SK-N-SH treated with all-trans-retinoic acid at 6 μM for 48 hours (cell line): ENCODE results near the gene RETREG1.
"Not testable (repeated sequence)": the region's sequence is repeated elsewhere in the genome, so short reads cannot be mapped to it uniquely, and the experiment has no call there.

Experiments used
- ATAC-seq: fragments of 200-7000 bp; cut with Tn5 transposase; 3 replicates; pipeline ENCODE4 v1.9.1; 2020; ENCODE audit warnings: mild to moderate bottlenecking, moderate library complexity
- ARNTL ChIP-seq: fragments of 450-650 bp; formaldehyde crosslinking; IDR thresholded peaks from 2 replicates; pipeline ENCODE4 v1.5.0; 2020; ENCODE audit warnings: low read depth, mild to moderate bottlenecking, moderate library complexity, borderline replicate concordance
- BACH2 ChIP-seq: fragments of 250-450 bp; sonication (Bioruptor Pico); IDR thresholded peaks from 2 replicates; pipeline ENCODE4 v1.9.0; 2021; ENCODE audit warnings: mild to moderate bottlenecking, borderline replicate concordance
- CREB5 ChIP-seq: fragments of 250-450 bp; sonication (Bioruptor Pico); IDR thresholded peaks from 2 replicates; pipeline ENCODE4 v1.5.1; 2020; ENCODE audit warnings: low read depth, mild to moderate bottlenecking, moderate library complexity
- CSDC2 ChIP-seq: fragments of 250-450 bp; sonication (Bioruptor Pico); IDR thresholded peaks from 2 replicates; pipeline ENCODE4 v1.5.0; 2020; ENCODE audit warnings: mild to moderate bottlenecking, moderate library complexity
- CSRNP3 ChIP-seq: fragments of 250-450 bp; sonication (Bioruptor Pico); IDR thresholded peaks from 2 replicates; pipeline ENCODE4 v1.5.1; 2021; ENCODE audit warnings: mild to moderate bottlenecking, moderate library complexity
- ESRRG ChIP-seq: fragments of 250-450 bp; sonication (Bioruptor Pico); IDR thresholded peaks from 2 replicates; pipeline ENCODE4 v1.6.1; 2021; ENCODE audit warnings: mild to moderate bottlenecking
- GLIS3 ChIP-seq: fragments of 250-450 bp; sonication (Bioruptor Pico); IDR thresholded peaks from 2 replicates; pipeline ENCODE4 v1.5.0; 2020; ENCODE audit warnings: mild to moderate bottlenecking, moderate library complexity
- ISL1 ChIP-seq: fragments of 250-450 bp; sonication (Bioruptor Pico); IDR thresholded peaks from 2 replicates; pipeline ENCODE4 v2.1.2; 2022; ENCODE audit warnings: mild to moderate bottlenecking, moderate library complexity
- OSR1 ChIP-seq: fragments of 250-450 bp; sonication (Bioruptor Pico); IDR thresholded peaks from 2 replicates; pipeline ENCODE4 v1.8.0; 2022; ENCODE audit warnings: moderate library complexity, mild to moderate bottlenecking, inconsistent platforms
- PATZ1 ChIP-seq: fragments of 250-450 bp; sonication (Bioruptor Pico); IDR thresholded peaks from 2 replicates; pipeline ENCODE4 v1.8.0; 2020; ENCODE audit warnings: mild to moderate bottlenecking, moderate library complexity, borderline replicate concordance
- POU6F1 ChIP-seq: fragments of 250-450 bp; sonication (Bioruptor Pico); IDR thresholded peaks from 2 replicates; pipeline ENCODE4 v1.8.0; 2021; ENCODE audit warnings: low read depth, mild to moderate bottlenecking, moderate library complexity, borderline replicate concordance
- PPARA ChIP-seq: fragments of 250-450 bp; sonication (Bioruptor Pico); IDR thresholded peaks from 2 replicates; pipeline ENCODE4 v1.5.0; 2020; ENCODE audit warnings: mild to moderate bottlenecking, borderline replicate concordance
- RARB ChIP-seq: fragments of 250-450 bp; sonication (Bioruptor Pico); IDR thresholded peaks from 2 replicates; pipeline ENCODE4 v1.8.0; 2021; ENCODE audit warnings: mild to moderate bottlenecking, moderate library complexity
- TCF4 ChIP-seq: fragments of 250-450 bp; sonication (Bioruptor Pico); IDR thresholded peaks from 2 replicates; pipeline ENCODE4 v1.8.0; 2021; ENCODE audit warnings: mild to moderate bottlenecking, moderate library complexity, borderline replicate concordance
- TSHZ2 ChIP-seq: fragments of 250-450 bp; sonication (Bioruptor Pico); IDR thresholded peaks from 2 replicates; pipeline ENCODE4 v1.5.0; 2020; ENCODE audit warnings: mild to moderate bottlenecking, moderate library complexity
- ZC3H10 ChIP-seq: fragments of 250-450 bp; sonication (Bioruptor Pico); IDR thresholded peaks from 2 replicates; pipeline ENCODE4 v1.5.1; 2021; ENCODE audit warnings: mild to moderate bottlenecking, moderate library complexity
- ZFP3 ChIP-seq: fragments of 250-450 bp; sonication (Bioruptor Pico); IDR thresholded peaks from 2 replicates; pipeline ENCODE4 v1.5.0; 2020; ENCODE audit warnings: mild to moderate bottlenecking, moderate library complexity
- ZFP30 ChIP-seq: fragments of 450-650 bp; formaldehyde crosslinking; IDR thresholded peaks from 2 replicates; pipeline ENCODE4 v1.5.0; 2022; ENCODE audit warnings: mild to moderate bottlenecking, moderate library complexity
- ZNF565 ChIP-seq: fragments of 450-650 bp; formaldehyde crosslinking; conservative IDR thresholded peaks from 2 replicates; pipeline ENCODE4 v1.5.0; 2020; ENCODE audit warnings: low read depth, mild to moderate bottlenecking, moderate library complexity
- ZNF70 ChIP-seq: fragments of 450-650 bp; formaldehyde crosslinking; IDR thresholded peaks from 2 replicates; pipeline ENCODE4 v1.5.0; 2020; ENCODE audit warnings: mild to moderate bottlenecking, moderate library complexity

RETREG1 gene

GRCh38 chr5:16617274-16617968 is 624 bp upstream of the RETREG1 start:
- TF ChIP-seq CSRNP3 (CRISPR knock-in tag) (no peak), PPARA (CRISPR knock-in tag) (no peak), ZNF70 (CRISPR knock-in tag) (no peak), ZFP3 (CRISPR knock-in tag) (no peak)
- ATAC-seq: no peak

DNA sequence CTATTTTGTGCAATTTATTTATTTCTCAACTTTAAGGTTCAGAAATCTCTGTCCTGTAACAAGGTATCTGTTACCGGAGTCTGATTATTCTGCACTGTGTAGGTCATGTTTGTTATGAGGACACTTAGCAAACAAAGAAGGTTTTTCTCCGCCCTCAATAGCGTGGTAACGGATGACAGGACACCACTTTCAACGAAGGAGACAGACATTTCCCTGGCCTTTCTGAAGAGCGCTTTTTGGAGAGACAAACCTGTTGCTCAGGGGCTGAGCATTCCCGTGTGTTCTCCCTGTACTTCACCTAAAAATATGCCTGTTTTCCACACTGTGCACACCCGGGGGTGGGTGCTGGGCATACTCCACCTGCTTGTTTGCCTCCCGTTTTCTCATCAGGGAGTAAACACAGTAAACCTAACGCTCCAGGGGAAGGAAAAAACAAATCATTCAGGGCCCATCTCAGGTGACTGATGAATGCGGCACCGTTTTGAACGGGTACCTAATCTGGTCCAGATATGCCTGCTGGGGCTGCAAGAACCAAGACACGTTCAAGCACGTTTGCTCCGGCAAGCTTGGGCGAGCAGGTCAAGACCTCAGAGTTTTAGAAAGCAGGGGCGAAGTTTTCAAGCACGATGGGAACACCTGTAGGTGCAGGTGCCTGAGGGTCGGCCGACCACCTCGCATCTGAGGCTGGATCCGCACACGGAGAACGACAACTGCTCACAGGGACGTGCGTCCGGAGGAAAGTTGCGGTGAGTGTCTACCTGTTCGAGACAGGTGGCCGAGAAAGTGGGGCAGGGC is 859 bp downstream of the RETREG1 start:
- no peak for TF ChIP-seq CSRNP3 (CRISPR knock-in tag)
- no peak for TF ChIP-seq ARNTL
- no peak for TF ChIP-seq GLIS3 (CRISPR knock-in tag)
- TF ChIP-seq ZNF565 (CRISPR knock-in tag): no peak
- TF ChIP-seq RARB: no peak
- TF ChIP-seq PPARA (CRISPR knock-in tag): no peak
- TF ChIP-seq ZC3H10 (CRISPR knock-in tag): no peak
- no peak for TF ChIP-seq CSDC2 (CRISPR knock-in tag)
- TF ChIP-seq TCF4: no peak
- no peak for TF ChIP-seq TSHZ2 (CRISPR knock-in tag)
- TF ChIP-seq ISL1: no peak
- no peak for TF ChIP-seq ZFP3 (CRISPR knock-in tag)
- TF ChIP-seq ZNF70 (CRISPR knock-in tag): no peak
- TF ChIP-seq CREB5 (CRISPR knock-in tag): no peak
- TF ChIP-seq ZFP30 (CRISPR knock-in tag): no peak
- TF ChIP-seq ESRRG: no peak
- ATAC-seq: no peak

GRCh38 chr5:16612007-16612406 is 4.8 kb downstream of the RETREG1 start:
- no peak for ATAC-seq
- no peak for TF ChIP-seq BACH2 (CRISPR knock-in tag)
- TF ChIP-seq ZC3H10 (CRISPR knock-in tag): no peak
- no peak for TF ChIP-seq CREB5 (CRISPR knock-in tag)
- no peak for TF ChIP-seq ZFP3 (CRISPR knock-in tag)
- TF ChIP-seq POU6F1 (CRISPR knock-in tag): no peak
- no peak for TF ChIP-seq OSR1 (CRISPR knock-in tag)
- no peak for TF ChIP-seq PPARA (CRISPR knock-in tag)
- no peak for TF ChIP-seq PATZ1

DNA sequence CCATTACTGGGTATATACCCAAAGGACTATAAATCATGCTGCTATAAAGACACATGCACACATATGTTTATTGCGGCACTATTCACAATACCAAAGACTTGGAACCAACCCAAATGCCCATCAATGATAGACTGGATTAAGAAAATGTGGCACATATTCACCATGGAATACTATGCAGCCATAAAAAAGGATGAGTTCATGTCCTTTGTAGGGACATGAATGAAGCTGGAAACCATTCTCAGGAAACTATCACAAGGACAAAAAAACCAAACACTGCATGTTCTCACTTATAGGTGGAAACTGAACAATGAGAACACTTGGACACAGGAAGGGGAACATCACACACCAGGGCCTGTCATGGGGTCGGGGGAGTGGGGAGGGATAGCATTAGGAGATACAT is 5.9 kb downstream of the RETREG1 start:
- ATAC-seq: not testable (repeated sequence)
